ENCODE results near the gene CLSTN3.

DNA sequence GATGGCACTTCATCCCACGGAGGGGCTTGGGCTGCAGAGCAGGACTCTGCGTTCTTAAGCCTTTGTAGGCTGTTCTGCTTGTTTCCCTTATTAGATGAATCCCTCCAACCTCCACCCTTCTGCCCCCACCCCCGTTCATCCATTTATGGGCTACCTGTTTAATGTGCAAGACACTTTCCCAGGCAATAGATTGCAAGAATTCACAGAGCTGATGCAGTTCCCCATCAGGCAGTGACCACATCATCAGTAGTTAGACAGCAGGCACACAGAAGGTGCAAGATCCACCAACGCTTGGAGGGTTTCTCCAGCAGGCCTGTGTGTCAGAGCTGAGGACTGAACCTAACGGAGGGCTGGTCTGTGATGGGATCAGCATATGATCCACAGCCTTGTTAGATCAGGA is 36.7 kb upstream of the CLSTN3 start:
- TF ChIP-seq NFIC (IDR thresholded peaks at IDR 0.05; ENCODE audit: borderline replicate concordance) = no peak
- TF ChIP-seq, protein P1, sequence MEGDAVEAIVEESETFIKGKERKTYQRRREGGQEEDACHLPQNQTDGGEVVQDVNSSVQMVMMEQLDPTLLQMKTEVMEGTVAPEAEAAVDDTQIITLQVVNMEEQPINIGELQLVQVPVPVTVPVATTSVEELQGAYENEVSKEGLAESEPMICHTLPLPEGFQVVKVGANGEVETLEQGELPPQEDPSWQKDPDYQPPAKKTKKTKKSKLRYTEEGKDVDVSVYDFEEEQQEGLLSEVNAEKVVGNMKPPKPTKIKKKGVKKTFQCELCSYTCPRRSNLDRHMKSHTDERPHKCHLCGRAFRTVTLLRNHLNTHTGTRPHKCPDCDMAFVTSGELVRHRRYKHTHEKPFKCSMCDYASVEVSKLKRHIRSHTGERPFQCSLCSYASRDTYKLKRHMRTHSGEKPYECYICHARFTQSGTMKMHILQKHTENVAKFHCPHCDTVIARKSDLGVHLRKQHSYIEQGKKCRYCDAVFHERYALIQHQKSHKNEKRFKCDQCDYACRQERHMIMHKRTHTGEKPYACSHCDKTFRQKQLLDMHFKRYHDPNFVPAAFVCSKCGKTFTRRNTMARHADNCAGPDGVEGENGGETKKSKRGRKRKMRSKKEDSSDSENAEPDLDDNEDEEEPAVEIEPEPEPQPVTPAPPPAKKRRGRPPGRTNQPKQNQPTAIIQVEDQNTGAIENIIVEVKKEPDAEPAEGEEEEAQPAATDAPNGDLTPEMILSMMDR (IDR thresholded peaks at IDR 0.05) = no peak
- no peak for TF ChIP-seq MEF2A (IDR thresholded peaks at IDR 0.05; ENCODE audit: borderline replicate concordance, low read depth)
- TF ChIP-seq RFX5 (IDR thresholded peaks at IDR 0.05; ENCODE audit: low read length) = no peak
- TF ChIP-seq GABPA (IDR thresholded peaks at IDR 0.05; ENCODE audit: low read depth) = no peak
- no peak for TF ChIP-seq POLR2AphosphoS5 (IDR thresholded peaks at IDR 0.05; ENCODE audit: low read depth, low read length)
- no peak for TF ChIP-seq JUND (IDR thresholded peaks at IDR 0.05)
- no peak for TF ChIP-seq EP300 (IDR thresholded peaks at IDR 0.05; ENCODE audit: borderline replicate concordance in 1 of 2, low read depth in 1 of 2, low read length in 1 of 2)
- no peak for TF ChIP-seq RCOR1 (IDR thresholded peaks at IDR 0.05; ENCODE audit: low read length)
- TF ChIP-seq CHD2 (IDR thresholded peaks at IDR 0.05; ENCODE audit: low read length, partially characterized antibody) = no peak

Data from SK-N-SH (cell line).